Stimulated activated naive CD4-positive, alpha-beta T cell treated with Interleukin-2 at 50 U/mL for 16 hours (primary cell): ENCODE measurements around the gene ZNF432.
"Not testable (repeated sequence)": the region's sequence is repeated elsewhere in the genome, so short reads cannot be mapped to it uniquely, and the experiment has no call there.

Experiments
- DNase-seq: peaks from one replicate; lab custom pipeline; 2025; lab: John Stamatoyannopoulos, UW

Gene ZNF432

GRCh38 chr19:52048555-52049501 lies at the start of gene ZNF432:
ZNF432 (minus strand) TSS chr19:52048838; CDS start chr19:52046868, 1,970 bp downstream.
- DNase-seq: peak; percentile 77

- not testable (repeated sequence) for DNase-seq
Observed at GRCh38 chr19:52096416-52096815, 47.8 kb upstream of the ZNF432 start.

GRCh38 chr19:52095172-52096014 lies 46.8 kb upstream of the ZNF432 start, which contains the start of gene ZNF841:
ZNF841 (minus strand) TSS chr19:52095765; CDS start chr19:52084801, 10,964 bp downstream.
- DNase-seq: peak; percentile 81

GRCh38 chr19:52094526-52095130 lies 46.0 kb upstream of the ZNF432 start:
- DNase-seq: no peak

DNA sequence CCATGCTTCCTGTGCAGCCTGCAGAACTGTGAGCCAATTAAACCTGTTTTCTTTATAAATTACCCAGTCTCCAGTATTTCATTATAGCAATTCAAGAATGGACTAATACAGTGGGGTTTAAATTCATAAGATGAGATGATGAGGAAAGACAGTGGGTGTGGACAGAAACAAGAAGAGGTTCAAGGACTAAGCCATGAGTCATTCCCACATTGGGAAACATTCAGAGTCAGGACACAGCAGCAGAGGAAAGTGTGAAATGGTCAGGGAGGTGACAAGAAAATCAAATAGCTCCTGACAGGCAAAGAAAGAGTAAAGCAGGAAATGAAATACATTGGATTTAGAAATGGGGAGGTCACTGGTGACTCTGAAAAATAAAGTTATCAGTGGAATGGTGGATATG lies 37.8 kb upstream of the ZNF432 start:
- DNase-seq: no peak

- DNase-seq: no peak
Observed at GRCh38 chr19:52070496-52070895, 21.9 kb upstream of the ZNF432 start.

DNA sequence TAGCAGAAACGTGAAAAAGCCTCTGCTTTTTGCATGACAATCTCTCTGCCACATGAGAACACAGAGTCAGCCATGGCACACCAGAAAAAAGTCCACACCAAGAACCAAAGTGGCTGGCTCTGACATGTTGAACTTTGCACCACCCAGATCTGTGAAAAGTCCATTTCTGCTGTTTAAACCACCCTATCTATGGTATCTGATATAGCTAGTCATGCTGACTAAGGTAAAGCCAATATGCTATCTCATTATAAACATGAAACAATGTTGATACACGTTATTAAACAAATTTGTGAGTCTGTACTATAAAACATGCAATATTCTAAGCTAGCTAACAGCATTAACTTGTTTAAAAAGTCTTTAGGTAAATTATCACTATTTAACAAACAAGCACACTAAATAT lies 21.0 kb upstream of the ZNF432 start:
- no peak for DNase-seq

DNA sequence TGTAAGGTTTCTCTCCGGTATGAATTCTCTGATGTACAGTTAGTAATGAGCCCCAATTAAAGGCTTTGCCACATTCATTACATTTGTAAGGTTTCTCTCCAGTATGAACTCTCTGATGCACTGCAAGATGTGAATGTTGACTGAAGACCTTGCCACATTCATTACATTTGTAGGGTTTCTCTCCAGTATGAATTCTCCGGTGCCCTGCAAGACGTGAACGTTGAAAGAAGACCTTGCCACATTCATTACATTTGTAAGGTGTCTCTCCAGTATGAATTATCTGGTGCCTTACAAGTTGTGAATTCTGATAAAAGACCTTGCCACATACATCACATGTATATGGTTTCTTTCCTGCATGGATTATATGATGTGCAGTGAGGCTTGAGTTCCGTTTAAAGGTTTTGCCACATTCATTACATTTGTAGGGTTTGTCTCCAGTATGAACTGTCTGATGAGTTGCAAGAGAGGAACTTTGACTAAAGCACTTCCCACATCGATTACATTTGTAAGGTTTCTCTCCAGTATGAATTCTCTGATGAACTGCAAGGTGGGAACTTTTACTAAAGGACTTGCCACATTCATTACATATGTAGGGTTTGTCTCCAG lies 17.7 kb upstream of the ZNF432 start:
- DNase-seq: no peak

DNA sequence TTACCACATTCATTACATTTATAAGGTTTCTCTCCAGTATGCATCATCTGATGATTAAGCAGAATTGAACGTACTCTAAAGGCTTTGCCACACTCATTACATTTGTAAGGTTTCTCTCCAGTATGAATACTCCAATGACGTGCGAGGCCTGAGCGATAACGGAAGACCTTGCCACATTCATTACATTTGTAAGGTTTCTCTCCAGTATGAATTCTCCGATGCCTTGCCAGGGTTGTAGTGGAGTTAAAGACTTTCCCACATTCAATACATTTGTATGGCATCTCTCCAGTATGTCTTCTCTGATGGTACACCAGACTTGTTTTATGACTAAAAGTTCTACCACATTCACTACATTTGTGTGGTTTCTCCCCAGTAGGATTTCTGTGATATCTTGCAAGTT lies 16.8 kb upstream of the ZNF432 start:
- no peak for DNase-seq

GRCh38 chr19:52056480-52056879 lies 7.8 kb upstream of the ZNF432 start:
- DNase-seq: not testable (repeated sequence)

DNA sequence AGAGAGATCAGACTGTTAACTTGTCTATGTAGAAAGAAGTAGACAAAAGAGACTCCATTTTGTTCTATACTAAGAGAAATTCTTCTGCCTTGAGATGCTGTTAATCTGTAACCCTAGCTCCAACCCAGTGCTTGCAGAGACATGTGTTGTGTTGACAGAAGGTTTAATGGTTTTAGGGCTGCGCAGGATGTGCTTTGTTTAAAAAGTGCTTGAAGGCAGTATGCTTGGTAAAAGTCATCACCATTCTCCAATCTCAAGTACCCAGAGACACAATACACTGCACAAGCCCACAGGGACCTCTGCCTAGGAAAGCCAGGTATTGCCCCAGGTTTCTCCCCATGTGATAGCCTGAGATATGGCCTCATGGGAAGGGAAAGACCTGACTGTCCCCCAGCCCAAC lies 3.1 kb upstream of the ZNF432 start:
- DNase-seq: not testable (repeated sequence)

GRCh38 chr19:52039169-52039568 lies 9.5 kb downstream of the ZNF432 start:
- DNase-seq: no peak

- DNase-seq: no peak
Observed at GRCh38 chr19:52034051-52034728, 14.4 kb downstream of the ZNF432 start.

DNA sequence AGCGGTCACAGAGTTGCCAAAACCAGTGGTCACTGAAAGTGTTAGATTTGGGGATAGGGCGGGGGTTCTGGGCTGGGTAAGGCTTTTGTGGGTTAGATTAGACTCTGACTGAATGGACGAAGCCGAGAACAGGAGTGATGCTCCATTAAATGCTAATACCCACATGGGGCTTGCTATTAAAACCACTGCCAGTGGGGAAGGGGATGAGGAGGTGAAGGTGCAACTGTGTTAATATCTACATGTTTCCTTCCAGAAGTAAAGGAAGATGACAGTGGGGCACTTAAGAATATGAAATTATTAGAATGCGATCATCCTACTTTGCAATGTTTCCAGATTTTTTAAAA lies 19.9 kb downstream of the ZNF432 start:
- no peak for DNase-seq

GRCh38 chr19:52028027-52028779 lies 20.4 kb downstream of the ZNF432 start, which contains the start of gene ZNF614:
ZNF614 (minus strand) TSS chr19:52028379; CDS start chr19:52025745, 2,634 bp downstream.
- peak; percentile 79 for DNase-seq

DNA sequence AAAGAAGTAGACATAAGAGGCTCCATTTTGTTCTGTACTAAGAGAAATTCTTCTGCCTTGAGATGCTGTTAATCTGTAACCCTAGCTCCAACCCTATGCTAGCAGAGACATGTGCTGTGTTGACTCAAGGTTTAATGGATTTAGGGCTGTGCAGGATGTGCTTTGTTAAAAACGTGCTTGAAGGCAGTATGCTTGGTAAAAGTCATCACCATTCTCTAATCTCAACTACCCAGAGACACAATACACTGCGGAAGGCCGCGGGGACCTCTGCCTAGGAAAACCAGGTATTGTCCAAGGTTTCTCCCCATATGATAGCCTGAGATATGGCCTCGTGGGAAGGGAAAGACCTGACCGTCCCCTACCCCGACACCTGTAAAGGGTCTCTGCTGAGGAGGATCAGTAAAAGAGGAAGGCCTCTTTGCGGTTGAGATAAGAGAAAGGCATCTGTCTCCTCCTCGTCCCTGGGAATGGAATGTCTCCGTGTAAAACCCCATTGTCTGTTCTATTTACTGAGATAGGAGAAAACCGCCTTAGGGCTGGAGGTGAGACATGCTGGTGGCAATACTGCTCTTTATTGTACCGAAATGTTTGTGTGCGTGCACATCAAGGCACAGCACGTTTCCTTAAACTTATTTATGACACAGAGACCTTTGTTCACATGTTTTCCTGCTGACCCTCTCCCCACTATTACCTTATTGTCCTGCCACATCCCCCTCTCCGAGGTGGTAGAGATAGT lies 22.2 kb downstream of the ZNF432 start:
- not testable (repeated sequence) for DNase-seq

GRCh38 chr19:52024478-52024877 lies 24.2 kb downstream of the ZNF432 start:
- DNase-seq: not testable (repeated sequence)

GRCh38 chr19:52022193-52022592 lies 26.4 kb downstream of the ZNF432 start:
- DNase-seq: no peak

DNA sequence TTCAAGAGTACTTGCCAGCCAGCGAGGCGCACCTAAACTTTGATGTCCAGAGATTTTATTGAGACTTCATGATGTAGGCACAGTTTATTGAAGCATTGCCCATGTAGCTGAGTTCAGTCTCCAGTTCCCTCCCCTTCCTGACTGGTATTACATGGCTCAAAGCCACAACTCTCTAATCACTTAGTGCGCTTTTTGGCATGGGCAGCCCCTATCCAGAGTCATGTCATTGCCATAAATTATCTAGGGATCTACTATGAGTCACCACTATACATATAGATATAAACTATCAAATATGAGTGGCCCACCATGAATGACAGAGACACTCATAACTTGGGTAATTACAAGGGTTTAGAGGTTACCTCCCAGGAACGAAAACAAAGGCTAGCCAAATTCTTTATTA lies 28.1 kb downstream of the ZNF432 start:
- no peak for DNase-seq

DNA sequence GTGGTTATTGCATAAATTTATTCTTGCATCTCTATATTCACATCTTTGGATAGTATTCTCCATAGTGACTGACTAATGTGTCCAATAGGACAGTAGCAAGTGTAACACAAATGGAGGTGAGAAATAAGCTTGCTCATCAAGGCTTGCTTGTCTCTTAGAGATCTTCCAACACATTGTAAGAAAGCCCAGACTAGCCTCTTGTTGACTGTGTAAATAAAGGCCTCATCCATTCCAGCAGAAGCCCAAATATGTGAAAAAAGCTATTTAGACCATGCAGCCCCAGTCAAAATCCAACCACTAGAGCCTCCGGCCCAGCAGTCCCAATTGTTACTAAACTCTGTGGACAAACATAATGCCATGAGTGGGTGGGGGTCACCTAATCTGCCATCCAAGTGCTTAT lies 38.0 kb downstream of the ZNF432 start:
- no peak for DNase-seq
